ENCODE measurements around the gene RASA2.

RASA2 gene

DNA sequence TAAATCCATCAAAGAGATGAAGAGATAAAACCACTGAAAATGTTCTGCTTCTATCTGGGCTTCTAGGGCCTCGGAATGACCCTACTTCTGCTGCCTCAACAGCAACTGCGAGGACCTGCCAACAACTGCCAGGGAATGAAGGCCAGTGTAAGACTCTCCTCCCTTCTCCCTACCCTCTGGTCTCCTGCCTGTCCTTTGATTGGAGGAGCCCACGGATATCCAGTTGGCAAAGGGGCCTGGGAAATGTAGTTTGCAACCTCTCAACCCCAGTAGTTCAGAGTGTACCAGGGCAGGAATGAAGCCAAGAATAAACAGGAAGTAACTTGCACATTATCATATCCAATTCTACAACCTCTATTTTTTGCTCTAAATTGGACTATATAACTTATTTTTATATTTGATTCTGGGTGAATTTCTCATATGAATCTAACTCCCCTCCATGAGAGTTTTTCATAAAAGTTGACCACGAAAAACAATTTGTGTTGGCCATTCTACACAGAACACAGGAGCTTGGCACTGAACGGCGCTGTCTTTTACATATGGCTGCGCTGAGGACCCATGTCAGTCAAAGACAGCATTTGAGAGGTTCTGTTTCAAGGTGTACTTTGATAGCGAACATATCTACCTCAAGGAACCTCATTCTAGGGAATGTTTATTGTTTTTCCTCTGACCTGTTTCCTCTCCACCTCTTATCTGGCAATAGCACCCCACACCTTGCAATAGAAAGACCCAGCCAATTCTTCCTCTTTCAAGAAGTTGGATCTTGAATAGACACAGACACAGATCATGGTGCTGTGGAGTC, 160.1 kb downstream of the RASA2 start:
- no peak for DNase-seq (ENCODE audit: low read depth in 2 of 2)

DNA sequence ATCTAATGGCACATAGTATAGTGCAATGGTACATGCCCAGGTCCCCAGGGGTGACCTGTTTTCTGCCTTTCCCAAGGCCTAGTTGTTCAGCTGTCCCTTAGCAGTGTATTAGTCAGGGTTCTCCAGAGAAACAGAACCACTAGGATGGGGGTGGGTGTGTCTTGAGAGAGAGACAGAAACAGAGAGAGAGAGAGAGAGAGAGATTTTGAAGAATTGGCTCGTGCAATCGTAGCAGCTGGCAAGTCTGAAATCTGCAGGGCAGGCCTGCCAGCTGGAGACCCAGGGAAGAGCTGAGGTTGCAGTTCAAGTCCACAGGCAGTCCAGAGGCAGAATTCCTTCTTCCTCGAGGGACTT, 160.7 kb downstream of the RASA2 start:
- no peak for DNase-seq (ENCODE audit: low read depth in 2 of 2)

DNA sequence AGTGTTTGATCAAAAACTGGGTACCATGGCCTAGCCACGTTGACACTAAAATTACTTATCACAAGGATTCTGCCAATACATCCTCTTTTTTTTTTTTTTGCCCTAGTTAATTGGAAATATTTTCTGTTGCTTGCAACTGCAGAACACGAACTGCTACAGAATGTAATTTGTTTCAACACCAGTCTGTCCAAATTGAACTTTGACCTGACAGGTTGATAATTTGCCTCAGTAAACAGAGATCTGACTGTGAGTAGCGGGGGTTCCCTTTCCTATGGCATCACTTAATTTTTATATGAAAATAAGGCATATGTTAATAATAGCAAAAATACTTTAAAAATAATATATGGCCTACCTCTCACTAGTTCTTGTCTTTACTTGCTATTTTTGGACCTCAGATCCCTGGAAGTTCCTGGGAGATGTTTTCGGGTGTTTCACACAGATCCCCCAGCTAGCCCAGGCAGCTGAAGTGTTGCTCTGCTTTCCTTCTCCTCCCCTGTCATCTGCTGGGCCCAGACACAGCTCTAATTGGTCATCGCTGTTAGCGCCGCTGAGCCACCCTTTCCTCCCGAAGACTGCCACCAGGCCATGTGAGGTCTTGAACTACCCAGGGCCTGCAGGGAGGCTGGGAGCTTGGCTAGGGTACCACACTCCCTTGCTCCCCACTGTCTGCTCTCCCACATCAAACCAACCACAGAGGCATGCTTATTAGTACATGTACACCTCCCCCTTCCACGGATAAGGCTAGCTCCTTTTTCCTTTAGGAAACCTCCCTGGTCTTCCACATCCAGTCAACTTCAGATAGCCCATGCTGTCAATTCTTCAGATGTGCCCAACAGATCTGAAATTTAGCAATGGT, 161.5 kb downstream of the RASA2 start:
- no peak for DNase-seq (ENCODE audit: low read depth in 2 of 2)

DNA sequence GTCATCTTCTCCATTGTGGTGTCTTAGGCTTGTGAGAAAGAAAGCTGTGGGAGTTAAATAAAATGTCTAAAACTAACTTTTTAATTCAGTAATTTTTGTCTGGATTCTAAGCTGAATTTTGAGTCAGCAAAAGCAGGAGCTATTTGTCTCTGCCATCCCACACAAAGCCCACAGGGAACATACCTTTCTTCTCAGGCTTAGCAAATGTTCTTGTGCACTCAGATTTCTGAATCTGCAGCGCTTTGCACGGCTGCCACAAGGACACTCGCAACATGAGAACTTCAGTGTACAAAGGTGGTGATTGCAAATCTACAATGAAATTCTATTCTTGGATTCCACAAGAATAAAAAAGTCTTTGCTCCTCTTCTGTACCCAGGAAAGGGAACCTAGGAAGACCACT, 163.0 kb downstream of the RASA2 start:
- no peak for DNase-seq (ENCODE audit: low read depth in 2 of 2)

DNA sequence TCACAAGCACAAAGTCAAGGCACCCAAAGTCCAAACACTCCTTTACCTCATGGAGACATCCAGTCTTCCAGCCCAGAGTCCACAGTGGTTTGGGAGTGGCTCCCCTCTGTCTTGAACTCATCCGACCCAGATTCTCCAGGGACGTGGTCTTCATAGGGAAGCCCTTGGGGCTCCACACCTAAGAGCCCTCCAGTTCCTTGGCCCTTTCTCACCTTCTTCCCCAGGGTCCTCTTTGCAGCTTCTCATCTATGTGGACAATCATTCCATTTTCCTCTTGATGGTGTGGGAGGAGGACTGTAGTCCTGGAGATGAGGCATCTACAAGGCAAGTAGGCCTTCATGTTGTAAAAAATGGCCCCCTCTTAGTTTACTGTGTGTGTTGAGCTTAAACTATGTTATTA, 164.0 kb downstream of the RASA2 start:
- DNase-seq (ENCODE audit: low read depth in 2 of 2), result no peak

DNA sequence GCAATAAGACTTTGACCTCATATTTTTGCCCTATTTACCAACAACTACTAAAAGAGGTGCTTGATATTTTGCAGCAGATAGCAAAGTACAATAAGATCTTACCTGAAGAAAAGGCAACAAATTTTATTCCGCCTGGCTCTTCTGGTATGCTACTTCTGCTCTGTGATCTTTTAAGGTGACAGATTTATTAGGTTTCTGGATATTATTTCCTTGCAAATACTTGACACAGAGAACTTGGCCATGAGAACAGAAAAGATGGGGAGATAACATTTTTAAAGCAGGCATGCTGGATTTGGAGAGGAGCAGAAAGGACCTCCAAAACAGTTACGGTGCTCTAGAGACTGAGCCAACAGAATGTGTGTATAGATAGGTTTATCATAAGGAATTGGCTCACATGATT, 164.6 kb downstream of the RASA2 start:
- DNase-seq (ENCODE audit: low read depth in 2 of 2), result no peak

DNA sequence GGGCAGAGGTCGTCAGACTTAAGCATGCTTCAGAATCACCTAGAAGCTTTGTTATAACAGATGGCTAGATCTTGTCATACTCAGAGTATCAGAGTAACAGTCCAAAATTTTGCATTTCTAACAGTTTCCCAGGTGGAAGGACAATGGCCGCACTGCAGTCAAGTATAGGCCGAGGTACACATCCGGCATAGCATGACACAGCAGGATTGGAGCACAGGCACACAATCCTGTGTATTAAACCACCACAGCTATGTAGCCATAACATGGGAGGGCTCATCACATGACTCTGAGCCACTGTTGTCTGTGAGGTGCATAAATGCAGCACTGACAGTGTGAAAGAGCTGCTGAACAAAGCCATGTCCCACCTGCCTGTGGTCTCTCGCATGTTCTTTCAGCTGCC, 165.5 kb downstream of the RASA2 start:
- DNase-seq (ENCODE audit: low read depth in 2 of 2), result no peak

DNA sequence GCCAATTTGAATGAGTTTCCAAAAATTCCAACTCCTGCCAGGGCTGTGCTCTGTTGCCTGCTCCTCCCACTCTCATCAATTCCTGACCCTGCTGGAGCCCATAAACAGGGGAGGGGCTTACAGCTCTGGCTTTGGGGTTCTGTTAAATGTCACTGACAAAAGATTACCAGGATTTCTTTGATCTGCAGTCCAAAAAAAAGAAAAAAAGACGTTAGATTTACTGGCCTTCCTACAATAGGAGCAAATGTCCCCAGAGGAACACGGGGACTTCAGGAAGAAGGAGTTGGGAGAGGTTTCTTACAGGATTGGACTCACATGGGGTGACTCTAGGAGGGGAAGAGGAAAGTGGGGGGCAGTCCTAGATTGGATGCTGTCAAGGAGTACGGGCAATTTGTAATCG, 167.0 kb downstream of the RASA2 start:
- DNase-seq (ENCODE audit: low read depth in 2 of 2), result no peak

DNA sequence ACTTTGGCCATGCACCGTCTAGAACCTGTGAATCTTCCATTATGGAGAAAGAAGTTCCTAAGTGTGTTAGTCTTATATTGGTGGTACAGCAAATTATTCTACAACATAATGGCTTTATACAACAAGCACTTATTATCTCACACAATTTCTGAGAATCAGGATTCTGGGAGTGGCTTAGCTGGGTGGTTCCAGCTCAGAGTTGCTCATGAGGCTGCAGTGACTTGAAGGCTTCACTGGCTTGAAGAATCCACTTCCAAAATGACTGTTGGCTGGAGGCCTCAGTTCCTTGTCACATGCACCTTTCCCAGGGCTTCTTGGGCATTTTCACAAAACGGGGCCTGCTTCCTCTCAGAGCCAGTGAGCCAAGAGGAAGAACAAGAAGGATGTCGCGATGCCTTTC, 169.0 kb downstream of the RASA2 start:
- no peak for DNase-seq (ENCODE audit: low read depth in 2 of 2)

DNA sequence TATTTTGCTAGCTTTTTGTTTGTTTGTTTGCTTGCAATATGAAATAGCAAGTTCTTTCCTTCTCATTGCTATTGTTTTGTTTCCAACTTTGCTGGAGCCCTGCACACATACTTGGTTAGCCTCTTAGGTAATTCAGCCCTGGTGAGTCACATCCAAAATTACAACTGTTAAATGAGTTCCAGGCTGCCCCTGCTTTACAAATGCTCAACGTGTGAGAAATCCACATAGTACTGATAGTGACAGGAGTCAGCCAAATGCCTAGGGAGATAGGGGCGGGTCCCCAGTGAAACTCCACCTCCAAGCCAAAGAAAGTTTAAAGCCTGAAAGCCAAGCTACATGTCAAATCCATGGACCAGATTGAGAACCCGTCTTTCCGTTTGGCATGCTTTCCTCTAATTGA, 169.9 kb downstream of the RASA2 start:
- DNase-seq (ENCODE audit: low read depth in 2 of 2), result no peak

DNA sequence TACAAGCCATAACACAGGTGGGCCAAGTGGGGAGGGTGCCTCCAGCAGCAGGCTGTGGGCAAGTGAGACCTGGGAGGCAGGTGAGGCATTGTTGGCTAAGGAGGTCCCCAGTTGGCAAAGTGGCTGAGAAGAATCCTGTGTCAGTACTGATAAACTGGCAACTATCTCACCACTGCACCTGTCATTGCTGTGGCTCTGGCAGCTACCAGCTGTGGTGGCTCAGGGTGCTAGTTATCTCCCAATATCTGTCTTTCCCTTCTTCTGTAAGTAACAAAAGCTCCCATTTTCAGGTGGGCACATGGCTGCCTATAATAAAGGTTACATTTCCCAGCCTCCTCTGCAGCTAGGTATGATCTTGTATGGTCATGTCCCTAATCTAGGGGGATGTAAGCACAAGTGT, 170.7 kb downstream of the RASA2 start:
- DNase-seq (ENCODE audit: low read depth in 2 of 2), result no peak

DNA sequence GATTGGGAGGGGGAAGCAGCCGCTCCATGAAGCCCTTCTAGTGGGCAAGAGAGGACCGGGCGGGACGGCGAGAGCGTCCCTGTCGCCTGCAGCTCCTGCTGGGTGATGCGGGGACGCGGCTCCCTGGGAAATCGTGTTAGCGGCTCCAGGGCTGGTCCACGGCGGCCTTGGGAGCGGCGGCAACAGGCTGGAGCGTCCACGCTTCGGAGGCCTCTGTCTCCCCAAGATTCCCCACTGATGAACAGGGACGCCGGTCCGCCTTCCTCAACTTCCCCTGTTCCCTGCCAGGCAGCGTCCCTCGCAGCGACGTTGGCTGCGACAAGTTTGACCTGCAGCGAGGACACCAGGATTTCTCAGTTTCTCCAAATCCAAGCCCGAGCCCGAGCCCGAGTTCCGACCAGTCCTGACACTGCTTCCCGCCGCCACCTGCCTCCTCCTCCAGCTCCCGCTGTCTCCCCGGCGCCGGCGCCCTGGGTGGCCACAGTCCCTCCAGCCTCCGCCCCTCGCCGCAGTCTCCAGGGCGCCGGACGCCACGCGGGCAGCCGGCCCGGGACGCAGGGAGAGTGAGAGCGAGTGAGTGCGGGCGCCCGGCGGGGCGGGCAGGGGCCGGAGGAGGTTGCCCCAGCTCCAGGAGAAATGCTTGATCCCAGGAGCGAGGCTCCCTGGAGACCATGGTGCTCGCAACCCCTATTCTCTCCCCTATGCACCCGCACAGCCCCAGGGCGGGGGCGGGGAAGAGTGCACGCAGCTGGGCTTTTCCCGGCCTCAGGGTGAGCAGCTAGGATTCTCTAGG, 173.2 kb downstream of the RASA2 start:
- DNase-seq (ENCODE audit: low read depth in 2 of 2), result no peak

DNA sequence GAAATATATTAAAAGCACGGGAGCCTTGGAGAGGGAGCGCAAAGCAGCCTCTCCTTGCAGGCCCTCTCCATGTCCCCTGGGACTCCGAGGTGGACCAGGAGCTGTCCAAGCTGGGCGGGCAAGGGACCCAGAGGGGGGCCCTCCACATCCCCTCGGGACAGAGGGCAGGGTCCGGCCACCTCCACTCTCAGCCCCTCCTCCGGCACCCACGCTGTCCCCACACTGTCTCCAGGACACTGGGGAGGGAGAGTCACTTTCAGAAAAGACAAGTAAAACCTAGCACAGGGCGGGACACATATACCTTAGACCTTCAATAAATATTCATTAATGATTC, 173.8 kb downstream of the RASA2 start:
- DNase-seq (ENCODE audit: low read depth in 2 of 2), result no peak

DNA sequence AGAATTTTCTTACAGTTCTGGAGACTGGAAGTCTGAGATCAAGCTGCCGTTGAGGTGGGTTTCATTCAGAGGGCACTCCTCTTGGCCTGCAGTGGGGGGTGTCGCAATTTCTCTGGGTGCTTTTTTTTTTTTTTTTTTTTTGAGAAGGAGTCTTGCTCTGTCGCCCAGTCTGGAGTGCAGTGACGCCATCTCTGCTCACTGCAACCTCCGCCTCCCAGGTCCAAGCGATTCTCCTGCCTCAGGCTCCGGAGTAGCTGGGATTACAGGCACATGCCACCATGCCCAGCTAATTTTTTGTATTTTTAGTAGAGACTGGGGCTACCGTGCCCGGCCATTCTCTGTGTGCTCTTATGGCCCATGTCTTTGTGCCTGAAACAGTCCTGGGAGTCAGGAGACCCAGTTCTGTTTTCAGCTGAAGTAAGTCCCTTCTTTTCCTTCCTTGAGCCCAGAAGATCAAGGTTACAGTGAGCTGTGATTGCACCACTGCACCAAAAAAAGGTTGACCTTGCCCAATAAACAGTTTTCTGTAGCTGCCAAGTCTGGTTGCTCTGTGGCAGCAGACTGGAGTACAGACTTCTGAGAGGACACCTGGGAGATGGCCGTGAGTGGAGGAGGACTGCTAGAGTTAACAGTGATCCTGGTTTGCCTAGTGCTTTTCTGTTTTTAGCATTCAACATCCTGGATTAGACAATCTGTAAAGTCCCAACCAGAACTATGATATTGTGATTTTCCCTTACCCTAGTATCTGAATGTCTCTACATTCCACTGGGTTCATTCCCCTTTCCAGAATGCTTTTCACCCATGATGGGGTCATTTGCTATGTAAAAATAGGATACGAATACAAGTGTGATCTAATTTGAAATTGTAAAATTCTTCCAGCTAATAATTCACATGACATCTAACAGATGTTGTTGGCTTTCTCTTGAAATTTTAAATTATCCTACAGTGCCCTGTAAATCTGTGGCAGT, 174.7 kb downstream of the RASA2 start:
- no peak for DNase-seq (ENCODE audit: low read depth in 2 of 2)

DNA sequence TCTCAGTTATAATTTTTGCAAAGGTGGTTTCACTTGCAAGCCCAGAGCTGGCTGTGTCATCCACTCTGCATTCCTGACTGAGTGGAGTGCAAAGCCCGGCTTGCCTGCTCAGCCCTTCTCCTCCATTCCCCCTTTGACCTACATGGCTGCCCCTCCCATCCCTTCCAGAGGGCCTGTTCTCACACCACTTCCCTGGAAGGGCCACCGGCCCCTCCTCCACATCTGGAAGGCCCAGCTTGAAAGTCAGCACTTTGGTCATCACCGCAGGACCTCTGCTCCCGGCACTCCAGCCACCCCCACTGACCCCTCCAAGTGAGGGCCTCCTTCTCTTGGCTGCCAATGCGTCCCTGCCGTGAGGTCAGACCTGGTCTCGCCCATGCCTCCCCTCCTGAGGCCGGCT, 177.2 kb downstream of the RASA2 start:
- no peak for DNase-seq (ENCODE audit: low read depth in 2 of 2)

Measured in stimulated activated CD8-positive, alpha-beta memory T cell treated with anti-CD3 and anti-CD28 coated beads, Interleukin-7, amount 100 ng/mL, for 1 hour (primary cell).